Naive thymus-derived CD4-positive, alpha-beta T cell (primary cell): Measurements from ENCODE around the gene GPRC5D. TPM values are rescaled to one million over a fixed set of nuclear protein-coding genes. Genes with fewer than 3 reads are reported as not detected.

Experiments used
- ATAC-seq: fragments of 150-1000 bp; cut with Tn5 transposase; 2 replicates; pipeline ENCODE4 v1.10.0; 2021; ENCODE audit warnings: mild to moderate bottlenecking, moderate library complexity
- CTCF ChIA-PET: fragments of 350-600 bp; sonication (Branson Sonifier 250); formaldehyde crosslinking; loops from one replicate; lab custom pipeline; 2021; ENCODE audit warnings: antibody characterized with exemption; lab: Charles Lee
- POLR2A ChIA-PET: fragments of 350-600 bp; sonication (Branson Sonifier 250); formaldehyde crosslinking; loops from one replicate; lab custom pipeline; 2021; ENCODE audit warnings: antibody characterized with exemption, inconsistent platforms; lab: Charles Lee
- DNase-seq, 9 donors: peaks; one replicate each; pipeline versions ENCODE4 v3.0.0 to v3.0.0-alpha.2; 2020 to 2022; ENCODE audit warnings: mixed read lengths in 1 of 9
- H3K27ac ChIP-seq: one replicate; pipeline ENCODE4 v1.7.0; 2013; ENCODE audit warnings: mild to moderate bottlenecking, low read depth, low read length, moderate library complexity
- H3K27me3 ChIP-seq, 2 donors: one replicate each; pipeline ENCODE4 v1.7.0; 2013; ENCODE audit warnings: low read length in 2 of 2, mild to moderate bottlenecking in 2 of 2, moderate library complexity in 2 of 2; ENCODE audit not compliant: control insufficient read depth in 2 of 2, insufficient read depth in 2 of 2
- H3K36me3 ChIP-seq, 3 experiments: 1 replicate in 2 of 3; 2 replicates in 1 of 3; pipeline ENCODE4 v1.7.0; 2013; ENCODE audit warnings: low read length in 3 of 3, mild to moderate bottlenecking in 3 of 3, moderate library complexity in 1 of 3; ENCODE audit not compliant: insufficient read depth in 3 of 3, control insufficient read depth in 2 of 3
- H3K4me1 ChIP-seq, 2 donors: one replicate each; pipeline ENCODE4 v1.7.0; 2013; ENCODE audit warnings: low read length in 2 of 2, mild to moderate bottlenecking in 2 of 2, moderate library complexity in 1 of 2; ENCODE audit not compliant: control insufficient read depth in 2 of 2, insufficient read depth in 2 of 2
- H3K4me3 ChIP-seq: 2 replicates; pipeline ENCODE4 v1.7.0; 2013; ENCODE audit warnings: mild to moderate bottlenecking, low read length
- H3K9me3 ChIP-seq, 3 experiments: 1 replicate in 2 of 3; 2 replicates in 1 of 3; pipeline ENCODE4 v1.7.0; 2013; ENCODE audit warnings: low read length in 3 of 3; ENCODE audit not compliant: control insufficient read depth in 2 of 3
- H3K27ac Mint-ChIP-seq, 9 donors: one replicate each; pipeline ENCODE4 v1.8.0; 2020 to 2022; ENCODE audit warnings: mixed read lengths in 9 of 9, mild to moderate bottlenecking in 8 of 9, moderate library complexity in 5 of 9, inconsistent platforms in 2 of 9
- H3K27me3 Mint-ChIP-seq, 5 donors: one replicate each; pipeline ENCODE4 v1.8.0; 2021 to 2022; ENCODE audit warnings: mixed read lengths in 5 of 5, mild to moderate bottlenecking in 1 of 5
- H3K36me3 Mint-ChIP-seq, 5 donors: one replicate each; pipeline ENCODE4 v1.8.0; 2020 to 2022; ENCODE audit warnings: mixed read lengths in 5 of 5, mild to moderate bottlenecking in 3 of 5, inconsistent platforms in 1 of 5
- H3K4me1 Mint-ChIP-seq, 7 donors: one replicate each; pipeline ENCODE4 v1.8.0; 2020 to 2022; ENCODE audit warnings: mixed read lengths in 7 of 7, mild to moderate bottlenecking in 3 of 7, inconsistent platforms in 1 of 7
- H3K4me3 Mint-ChIP-seq, 10 donors: one replicate each; pipeline ENCODE4 v1.8.0; 2020 to 2022; ENCODE audit warnings: mild to moderate bottlenecking in 10 of 10, mixed read lengths in 10 of 10, moderate library complexity in 6 of 10, inconsistent platforms in 2 of 10
- H3K9me3 Mint-ChIP-seq, 11 donors: one replicate each; pipeline ENCODE4 v1.8.0; 2020 to 2022; ENCODE audit warnings: mixed read lengths in 11 of 11, mild to moderate bottlenecking in 4 of 11, inconsistent platforms in 1 of 11, moderate library complexity in 1 of 11
- intact Hi-C, 2 donors: fragments of 100-400 bp; cut with micrococcal nuclease; formaldehyde crosslinking; loops; one replicate each; pipeline ENCODE4 v1.15.1; 2023
- polyA plus RNA-seq, 2 donors: library from polyadenylated mRNA; unstranded; fragments of 300-500 nt; fragmentation: Illumina TruSeq; gene quantifications; one replicate each; pipeline ENCODE4 v1.2.3, GENCODE V29; 2021
- total RNA-seq, 6 experiments: library from RNA in 5 of 6; stranded (reverse) in 5 of 6; gene quantifications; 1 replicate in 5 of 6; 2 replicates in 1 of 6; pipeline ENCODE4 v1.2.3 and lab custom pipeline; 2021 to 2026

GPRC5D gene
- total and polyA plus RNA-seq, 7 experiments from 2014 or later, result 0.29 to 0.83 TPM; not detected in 5

DNA sequence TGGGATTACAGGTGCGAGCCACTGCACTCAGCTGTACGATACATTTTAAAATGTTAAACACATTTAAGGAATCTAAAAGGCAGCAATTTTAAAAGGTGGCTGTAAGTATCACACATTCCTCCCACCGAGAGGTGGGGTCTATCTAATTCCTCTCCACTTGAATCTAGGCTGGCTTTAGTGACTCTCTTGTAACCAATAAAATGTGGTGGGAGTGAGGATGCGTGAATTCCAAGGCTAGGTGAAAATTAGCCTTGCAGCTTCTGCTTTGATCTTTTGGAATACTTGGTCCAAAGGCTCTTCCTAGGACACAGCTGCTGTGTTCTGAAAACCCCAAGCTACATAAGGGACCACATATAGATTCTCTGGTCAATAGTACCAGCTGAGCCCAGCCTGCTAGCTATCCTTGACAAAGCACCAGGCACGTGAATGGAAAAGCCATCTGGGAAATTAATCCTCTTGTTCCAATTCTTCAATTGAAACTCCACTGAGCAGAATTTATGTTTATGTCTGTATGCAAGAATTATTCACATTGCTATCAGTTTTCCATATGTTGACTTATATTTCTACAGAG lies 8.8 kb upstream of the GPRC5D start:
- CTCF ChIA-PET, result no interaction called here

DNA sequence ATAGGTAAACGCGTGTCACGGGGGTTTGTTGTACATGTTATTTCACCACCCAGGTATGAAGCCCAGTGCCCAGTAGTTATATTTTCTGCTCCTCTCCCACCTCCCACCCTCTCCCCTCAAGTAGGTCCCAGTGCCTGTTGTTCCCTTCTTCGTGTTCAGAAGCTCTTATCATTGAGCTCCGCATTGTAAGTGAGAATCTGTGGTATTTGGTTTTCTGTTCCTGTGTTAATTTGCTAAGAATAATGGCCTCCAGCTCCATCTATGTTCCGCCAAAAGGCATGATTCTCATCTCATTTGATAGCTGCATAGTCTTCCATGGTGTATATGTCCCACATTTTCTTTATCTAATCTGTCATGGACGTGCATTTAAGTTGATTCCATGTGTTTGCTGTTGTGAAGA lies 6.9 kb upstream of the GPRC5D start:
- ChIA-PET POLR2A (no interaction called here), CTCF (interaction anchor here (1.5 kb wide), 1 partner anchor 43 kb away, joined by 3 read pairs; no protein-coding TSS in a partner anchor)
- no peaks in the 10 kb centered on the region for H3K36me3 ChIP-seq
- H3K9me3 ChIP-seq, result no peaks in the 10 kb centered on the region
- ATAC-seq (no peak), DNase-seq (no peak)
- H3K4me1 ChIP-seq, result no peaks in the 10 kb centered on the region
- H3K4me3 ChIP-seq, result no peak overlapping the region
- Mint-ChIP-seq H3K36me3 (no peaks in the 10 kb centered on the region), H3K9me3 (peaks cover 0 to 2% (median 0%) of the 10 kb centered on the region in 11 donors), H3K27me3 (peaks cover 0 to 7% (median 0%) of the 10 kb centered on the region in 5 donors), H3K27ac (no peak overlapping the region), H3K4me1 (peaks cover 0 to 4% (median 0%) of the 10 kb centered on the region in 7 donors), H3K4me3 (no peak overlapping the region)
- intact Hi-C loops, result no loop called here
- no peak overlapping the region for H3K27ac ChIP-seq
- H3K27me3 ChIP-seq, result no peaks in the 10 kb centered on the region

More for the DNA sequence above, 8.8 kb upstream of the GPRC5D start:
- Mint-ChIP-seq H3K27me3 (peaks cover 0 to 3% (median 0%) of the 10 kb centered on the region in 5 donors), H3K27ac (no peak overlapping the region), H3K36me3 (peaks cover 0 to 5% (median 4%) of the 10 kb centered on the region in 5 donors), H3K4me3 (no peak overlapping the region), H3K4me1 (peaks cover 0 to 11% (median 0%) of the 10 kb centered on the region in 7 donors), H3K9me3 (peaks cover 0 to 8% (median 0%) of the 10 kb centered on the region in 11 donors)
- no peaks in the 10 kb centered on the region for H3K9me3 ChIP-seq
- no peak overlapping the region for H3K4me3 ChIP-seq
- no peak for DNase-seq
- H3K27me3 ChIP-seq, result no peaks in the 10 kb centered on the region
- intact Hi-C loops, result no loop called here
- H3K36me3 ChIP-seq, result no peaks in the 10 kb centered on the region
- no peak overlapping the region for H3K27ac ChIP-seq
- POLR2A ChIA-PET, result no interaction called here
- H3K4me1 ChIP-seq, result no peaks in the 10 kb centered on the region
- ATAC-seq, result no peak

DNA sequence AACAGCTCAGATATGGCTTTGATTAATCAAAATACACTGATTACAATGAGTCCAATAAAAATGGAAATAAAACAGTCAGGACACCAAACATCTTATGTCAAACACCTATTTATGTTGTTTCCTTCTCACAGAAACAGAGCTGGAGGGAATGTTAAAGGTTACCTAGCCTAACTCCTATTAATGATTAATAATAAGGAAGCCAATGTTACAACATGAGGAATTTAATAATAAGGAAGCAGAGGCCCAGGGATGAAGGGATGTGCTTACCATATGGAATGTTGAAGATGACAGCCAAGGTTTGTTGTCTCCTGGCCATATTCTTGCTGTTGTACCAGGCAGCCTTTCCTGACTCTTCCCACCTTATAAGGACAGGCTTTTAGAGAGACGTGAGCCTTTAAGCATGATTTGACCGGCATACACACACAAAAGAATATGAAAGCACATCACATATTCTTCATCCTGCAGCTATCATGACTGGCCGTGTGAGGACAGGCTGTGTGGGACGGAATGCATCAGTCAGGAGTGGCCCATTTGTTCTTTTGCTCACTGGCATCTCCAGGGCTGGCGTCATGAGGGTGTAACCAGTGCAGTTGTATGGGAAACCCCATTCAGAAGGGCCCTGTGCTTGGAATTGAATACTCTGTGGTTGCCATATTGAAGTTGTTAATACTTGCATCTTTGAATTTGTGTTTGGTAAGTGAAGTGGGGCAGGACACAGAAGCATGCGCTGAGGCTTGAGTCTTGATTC lies 3.1 kb upstream of the GPRC5D start:
- H3K36me3 Mint-ChIP-seq, result peaks cover 0 to 7% (median 0%) of the 10 kb centered on the region in 5 donors
- intact Hi-C loops, result no loop called here
- ATAC-seq (no peak), DNase-seq (no peak)
- no peak overlapping the region for H3K4me3 Mint-ChIP-seq
- H3K27ac Mint-ChIP-seq, result no peak overlapping the region
- no peaks in the 10 kb centered on the region for H3K27me3 ChIP-seq
- ChIA-PET POLR2A (no interaction called here), CTCF (interaction anchor here (0.8 kb wide), 1 partner anchor 14 kb away, joined by 3 read pairs; no protein-coding TSS in a partner anchor)
- H3K4me1 Mint-ChIP-seq, result no peaks in the 10 kb centered on the region
- H3K4me3 ChIP-seq, result no peak overlapping the region
- H3K36me3 ChIP-seq, result no peaks in the 10 kb centered on the region
- peaks cover 0 to 3% (median 0%) of the 10 kb centered on the region in 11 donors for H3K9me3 Mint-ChIP-seq
- H3K27me3 Mint-ChIP-seq, result peaks cover 0 to 7% (median 0%) of the 10 kb centered on the region in 5 donors
- H3K4me1 ChIP-seq, result no peaks in the 10 kb centered on the region
- no peak overlapping the region for H3K27ac ChIP-seq
- no peaks in the 10 kb centered on the region for H3K9me3 ChIP-seq

DNA sequence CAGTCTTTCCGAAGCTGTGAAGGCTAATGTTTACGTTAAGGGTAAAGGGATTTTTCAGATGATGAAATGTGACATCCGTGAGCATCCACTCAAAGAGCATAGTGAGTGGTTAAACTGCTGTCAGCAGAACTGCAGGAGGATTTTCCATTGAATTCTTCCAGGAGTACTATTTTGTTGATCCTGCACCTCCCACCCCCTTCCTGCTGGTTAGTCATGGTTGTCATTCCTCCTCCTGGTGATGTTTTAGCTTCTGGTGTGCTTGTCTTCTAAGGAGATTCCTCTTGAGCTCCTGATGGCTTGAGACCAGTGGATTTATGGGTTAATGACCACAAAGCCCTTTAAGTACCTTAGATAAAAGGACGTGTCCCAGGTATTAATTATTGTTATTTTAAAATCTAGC lies 2.4 kb upstream of the GPRC5D start:
- DNase-seq (no peak), ATAC-seq (no peak)
- H3K4me1 ChIP-seq, result no peaks in the 10 kb centered on the region
- Mint-ChIP-seq H3K4me3 (no peak overlapping the region), H3K27me3 (peaks cover 0 to 7% (median 0%) of the 10 kb centered on the region in 5 donors), H3K9me3 (peaks cover 0 to 3% (median 0%) of the 10 kb centered on the region in 11 donors), H3K27ac (no peak overlapping the region), H3K4me1 (no peaks in the 10 kb centered on the region), H3K36me3 (peaks cover 0 to 14% (median 0%) of the 10 kb centered on the region in 5 donors)
- no peaks in the 10 kb centered on the region for H3K36me3 ChIP-seq
- POLR2A ChIA-PET, result no interaction called here
- CTCF ChIA-PET, result interaction anchor here (0.8 kb wide), 1 partner anchor 13 kb away, joined by 3 read pairs; no protein-coding TSS in a partner anchor
- no peak overlapping the region for H3K27ac ChIP-seq
- no peak overlapping the region for H3K4me3 ChIP-seq
- no peaks in the 10 kb centered on the region for H3K27me3 ChIP-seq
- intact Hi-C loops, result no loop called here
- no peaks in the 10 kb centered on the region for H3K9me3 ChIP-seq

DNA sequence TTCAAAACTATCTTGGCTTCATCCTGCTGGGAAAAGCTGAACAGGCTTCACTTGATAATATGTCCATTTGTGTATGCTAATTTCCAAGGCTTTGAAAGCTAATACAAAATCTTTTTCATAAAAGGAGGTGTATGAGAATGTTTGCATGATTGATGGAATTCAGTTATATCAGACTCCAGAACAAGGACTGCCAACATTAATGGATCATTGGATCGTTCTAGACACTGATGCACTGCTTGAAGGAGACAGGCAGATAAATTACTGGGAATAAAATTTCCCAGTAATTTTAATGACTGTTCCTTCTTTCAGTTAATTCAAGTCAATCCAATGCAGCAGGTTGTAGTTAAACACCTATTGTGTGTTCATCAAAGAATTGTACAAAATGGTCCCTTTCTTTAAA lies 466 bp downstream of the GPRC5D start:
- intact Hi-C loops, result no loop called here
- CTCF ChIA-PET, result interaction anchor here (1.0 kb wide), 1 partner anchor 35 kb away, joined by 3 read pairs; no protein-coding TSS in a partner anchor
- H3K36me3 ChIP-seq, result no peaks in the 10 kb centered on the region
- Mint-ChIP-seq H3K27ac (no peak overlapping the region), H3K27me3 (peaks cover 0 to 12% (median 0%) of the 10 kb centered on the region in 5 donors), H3K9me3 (peaks cover 0 to 3% (median 0%) of the 10 kb centered on the region in 11 donors), H3K4me1 (no peaks in the 10 kb centered on the region), H3K4me3 (no peak overlapping the region), H3K36me3 (peaks cover 0 to 15% (median 0%) of the 10 kb centered on the region in 5 donors)
- H3K9me3 ChIP-seq, result no peaks in the 10 kb centered on the region
- POLR2A ChIA-PET, result no interaction called here
- no peak for DNase-seq
- H3K27ac ChIP-seq, result no peak overlapping the region
- no peaks in the 10 kb centered on the region for H3K27me3 ChIP-seq
- H3K4me3 ChIP-seq, result no peak overlapping the region
- no peak for ATAC-seq
- H3K4me1 ChIP-seq, result no peaks in the 10 kb centered on the region

DNA sequence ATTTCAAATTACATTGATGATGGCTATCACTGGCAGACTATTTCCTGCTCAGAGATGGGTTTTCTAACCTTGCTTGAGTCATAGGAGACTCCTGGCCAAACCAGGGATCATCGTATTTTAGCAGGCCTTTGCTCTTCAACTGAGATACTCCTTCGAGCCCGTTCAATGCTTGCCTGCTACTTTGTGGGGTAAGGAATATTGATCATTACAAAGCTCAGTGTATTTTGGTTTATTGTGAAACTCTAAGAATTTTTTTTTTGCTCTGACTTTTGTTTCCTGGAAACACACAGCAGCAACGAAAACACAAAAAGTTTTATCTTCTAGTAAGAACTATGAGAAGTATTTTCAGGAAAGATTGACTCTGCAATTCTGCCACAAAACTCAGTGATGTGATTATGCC lies 4.1 kb downstream of the GPRC5D start:
- Histone ChIP-seq H3K4me3 (no peak overlapping the region), H3K4me1 (no peaks in the 10 kb centered on the region), H3K9me3 (no peaks in the 10 kb centered on the region), H3K27ac (no peak overlapping the region), H3K36me3 (no peaks in the 10 kb centered on the region), H3K27me3 (no peaks in the 10 kb centered on the region)
- H3K27me3 Mint-ChIP-seq, result peaks cover 0 to 13% (median 0%) of the 10 kb centered on the region in 5 donors
- ATAC-seq (no peak), DNase-seq (no peak)
- no peak overlapping the region for H3K27ac Mint-ChIP-seq
- CTCF ChIA-PET, result interaction anchor here (0.6 to 1.2 kb wide), 2 partner anchors 265 to 989 kb away, joined by 3 to 5 read pairs; no protein-coding TSS in a partner anchor
- POLR2A ChIA-PET, result no interaction called here
- H3K4me3 Mint-ChIP-seq, result no peak overlapping the region
- H3K36me3 Mint-ChIP-seq, result peaks cover 0 to 15% (median 0%) of the 10 kb centered on the region in 5 donors
- intact Hi-C loops, result no loop called here
- peaks cover 0 to 1% (median 0%) of the 10 kb centered on the region in 7 donors for H3K4me1 Mint-ChIP-seq
- no peaks in the 10 kb centered on the region for H3K9me3 Mint-ChIP-seq
